Measurements from ENCODE around the gene DAAM1. TPM values are rescaled to one million over a fixed set of nuclear protein-coding genes. Genes with fewer than 3 reads are reported as not detected.

DAAM1 gene
- polyA plus RNA-seq, 1 of the 3 experiments (the other 2 are of a cell fraction), result 5.1 TPM

- WGBS (ENCODE audit: low lambda C conversion rate), result 97% methylated on average over 3 of the region's 3 CpGs
- Histone ChIP-seq H3K9ac (no peak overlapping the region), H3K4me3 (ENCODE audit: low read depth in 2 of 2, low read length in 1 of 2) (no peak overlapping the region), H3K79me2 (ENCODE audit: insufficient read depth) (no peaks in the 10 kb centered on the region), H4K20me1 (ENCODE audit: insufficient read depth) (no peaks in the 10 kb centered on the region), H3K9me3 (no peaks in the 10 kb centered on the region), H3K9me2 (no peaks in the 10 kb centered on the region), H2AFZ (ENCODE audit: low read depth) (no peak overlapping the region), H3K27me3 (ENCODE audit: insufficient read depth) (no peaks in the 10 kb centered on the region), H3K4me2 (no peak overlapping the region), H3K4me1 (ENCODE audit: control insufficient read depth in 1 of 2, insufficient read depth in 2 of 2, low read depth in 1 of 2, low read length in 1 of 2) (no peaks in the 10 kb centered on the region), H3F3A (replicated peaks; ENCODE audit: insufficient read depth) (no peaks in the 10 kb centered on the region), H3K36me3 (replicated peaks in 1 of 2; ENCODE audit: control insufficient read depth in 1 of 2, insufficient read depth in 2 of 2, low read length in 1 of 2) (peaks cover 10 to 14% of the 10 kb centered on the region in 2 experiments), H3K27ac (ENCODE audit: low read depth in 2 of 2, low read length in 1 of 2) (no peak overlapping the region)
- TF ChIP-seq CTCF (IDR thresholded peaks at IDR 0.05) (no peak), NFIC (IDR thresholded peaks at IDR 0.05; ENCODE audit: borderline replicate concordance) (no peak)
- CTCF ChIA-PET, result no interaction called here
- POLR2A ChIA-PET, result no interaction called here
- DNase-seq, result no peak
Measured at GRCh38 chr14:59374048-59374447, 185.6 kb downstream of the DAAM1 start.

- no peak for TF ChIP-seq EZH2phosphoT487 (IDR thresholded peaks at IDR 0.05; ENCODE audit: borderline replicate concordance, low read depth)
- TF ChIP-seq MEF2A (IDR thresholded peaks at IDR 0.05; ENCODE audit: borderline replicate concordance, low read depth), result no peak
- TF ChIP-seq, protein P1, sequence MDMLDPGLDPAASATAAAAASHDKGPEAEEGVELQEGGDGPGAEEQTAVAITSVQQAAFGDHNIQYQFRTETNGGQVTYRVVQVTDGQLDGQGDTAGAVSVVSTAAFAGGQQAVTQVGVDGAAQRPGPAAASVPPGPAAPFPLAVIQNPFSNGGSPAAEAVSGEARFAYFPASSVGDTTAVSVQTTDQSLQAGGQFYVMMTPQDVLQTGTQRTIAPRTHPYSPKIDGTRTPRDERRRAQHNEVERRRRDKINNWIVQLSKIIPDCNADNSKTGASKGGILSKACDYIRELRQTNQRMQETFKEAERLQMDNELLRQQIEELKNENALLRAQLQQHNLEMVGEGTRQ (IDR thresholded peaks at IDR 0.05; ENCODE audit: borderline replicate concordance, low read depth, low read length), result no peak
- TF ChIP-seq TEAD4 (IDR thresholded peaks at IDR 0.05; ENCODE audit: borderline replicate concordance, insufficient read depth), result no peak
- no peak for TF ChIP-seq RFX5 (IDR thresholded peaks at IDR 0.05; ENCODE audit: low read length)
- no peak for TF ChIP-seq MXI1 (IDR thresholded peaks at IDR 0.05; ENCODE audit: low read depth, low read length)
- TF ChIP-seq REST (IDR thresholded peaks at IDR 0.05; ENCODE audit: low read depth, low read length), result no peak
- TF ChIP-seq ELF1 (IDR thresholded peaks at IDR 0.05), result no peak
- TF ChIP-seq TCF12 (IDR thresholded peaks at IDR 0.05), result no peak
- TF ChIP-seq EP300 (IDR thresholded peaks at IDR 0.05; ENCODE audit: borderline replicate concordance in 1 of 2, low read depth in 1 of 2, low read length in 1 of 2), result no peak
- TF ChIP-seq FOXM1 (IDR thresholded peaks at IDR 0.05; ENCODE audit: low read depth), result no peak
- Histone ChIP-seq H3K4me3 (ENCODE audit: low read depth in 2 of 2, low read length in 1 of 2) (no peak overlapping the region), H2AFZ (ENCODE audit: low read depth) (no peak overlapping the region), H3F3A (replicated peaks; ENCODE audit: insufficient read depth) (no peaks in the 10 kb centered on the region), H3K9me3 (no peaks in the 10 kb centered on the region), H3K9ac (no peak overlapping the region), H4K20me1 (ENCODE audit: insufficient read depth) (no peaks in the 10 kb centered on the region), H3K27me3 (ENCODE audit: insufficient read depth) (no peaks in the 10 kb centered on the region), H3K9me2 (no peaks in the 10 kb centered on the region), H3K79me2 (ENCODE audit: insufficient read depth) (no peaks in the 10 kb centered on the region), H3K4me1 (ENCODE audit: control insufficient read depth in 1 of 2, insufficient read depth in 2 of 2, low read depth in 1 of 2, low read length in 1 of 2) (no peaks in the 10 kb centered on the region), H3K4me2 (no peak overlapping the region), H3K36me3 (replicated peaks in 1 of 2; ENCODE audit: control insufficient read depth in 1 of 2, insufficient read depth in 2 of 2, low read length in 1 of 2) (no peaks in the 10 kb centered on the region), H3K27ac (ENCODE audit: low read depth in 2 of 2, low read length in 1 of 2) (no peak overlapping the region)
- no peak for DNase-seq
- ChIA-PET POLR2A (interaction anchor here (0.7 kb wide), 1 partner anchor 26 kb away, joined by 3 read pairs; no protein-coding TSS in a partner anchor), CTCF (no interaction called here)
- WGBS (ENCODE audit: low lambda C conversion rate), result 84% methylated on average over 3 of the region's 3 CpGs
Measured at GRCh38 chr14:59376686-59377085, 188.2 kb downstream of the DAAM1 start.
